ENCODE data around the gene PKP2. TPM values are rescaled to one million over a fixed set of nuclear protein-coding genes. Genes with fewer than 3 reads are reported as not detected.

The PKP2 gene
- total RNA-seq, 6 experiments from 2014 or later, result 17.2 to 54.7 (median 23.8) TPM

- Histone ChIP-seq H3K4me3 (no peak overlapping the region), H3K36me3 (peaks cover 0 to 9% (median 3%) of the 10 kb centered on the region in 4 donors), H3K27me3 (no peaks in the 10 kb centered on the region), H3K27ac (no peak overlapping the region), H3K9me3 (no peaks in the 10 kb centered on the region), H3K4me1 (peaks cover 0 to 6% (median 0%) of the 10 kb centered on the region in 4 donors)
- no peak for ATAC-seq
- intact Hi-C loops (cut with DNase I), result no loop called here
- TF ChIP-seq POLR2A (IDR thresholded peaks at IDR 0.05) (no peak), CTCF (IDR thresholded peaks at IDR 0.05) (no peak)
- DNase-seq, result no peak
- WGBS (ENCODE audit: insufficient coverage, low coverage, low lambda C conversion rate, missing lambda C conversion rate), result 67% methylated on average over 1 of the region's 1 CpG
Observed at GRCh38 chr12:32854716-32855115, 41.9 kb downstream of the PKP2 start.

- H3K36me3 ChIP-seq, result peaks cover 0 to 15% (median 8%) of the 10 kb centered on the region in 4 donors
- no peak overlapping the region for H3K27ac ChIP-seq
- DNase-seq (no peak), ATAC-seq (no peak)
- 71% methylated on average over 4 of the region's 4 CpGs for WGBS (ENCODE audit: insufficient coverage, low coverage, low lambda C conversion rate, missing lambda C conversion rate)
- intact Hi-C loops (cut with DNase I), result no loop called here
- peaks cover 0 to 6% (median 0%) of the 10 kb centered on the region in 4 donors for H3K4me1 ChIP-seq
- no peaks in the 10 kb centered on the region for H3K27me3 ChIP-seq
- no peak overlapping the region for H3K4me3 ChIP-seq
- H3K9me3 ChIP-seq, result no peaks in the 10 kb centered on the region
- no peak for TF ChIP-seq POLR2A (IDR thresholded peaks at IDR 0.05)
- TF ChIP-seq CTCF (IDR thresholded peaks at IDR 0.05), result no peak
Observed at GRCh38 chr12:32854097-32854496, 42.5 kb downstream of the PKP2 start.

GRCh38 chr12:32847287-32847686, 49.3 kb downstream of the PKP2 start:
- TF ChIP-seq CTCF (IDR thresholded peaks at IDR 0.05) (no peak), POLR2A (IDR thresholded peaks at IDR 0.05) (no peak)
- no peak for DNase-seq
- Histone ChIP-seq H3K4me1 (no peaks in the 10 kb centered on the region), H3K9me3 (no peaks in the 10 kb centered on the region), H3K4me3 (no peak overlapping the region), H3K27ac (no peak overlapping the region), H3K36me3 (peaks cover 0 to 15% (median 9%) of the 10 kb centered on the region in 4 donors), H3K27me3 (no peaks in the 10 kb centered on the region)
- ATAC-seq, result no peak
- WGBS (ENCODE audit: insufficient coverage, low coverage, low lambda C conversion rate, missing lambda C conversion rate), result 87% methylated on average over 6 of the region's 6 CpGs
- intact Hi-C loops (cut with DNase I), result no loop called here

- Histone ChIP-seq H3K9me3 (no peaks in the 10 kb centered on the region), H3K4me1 (no peaks in the 10 kb centered on the region), H3K4me3 (no peak overlapping the region), H3K27ac (no peak overlapping the region), H3K36me3 (peaks cover 0 to 15% (median 9%) of the 10 kb centered on the region in 4 donors), H3K27me3 (no peaks in the 10 kb centered on the region)
- intact Hi-C loops (cut with DNase I), result no loop called here
- no peak for DNase-seq
- no peak for ATAC-seq
- WGBS (ENCODE audit: insufficient coverage, low coverage, low lambda C conversion rate, missing lambda C conversion rate), result 81% methylated on average over 6 of the region's 6 CpGs
- no peak for TF ChIP-seq CTCF (IDR thresholded peaks at IDR 0.05)
- no peak for TF ChIP-seq POLR2A (IDR thresholded peaks at IDR 0.05)
Observed at GRCh38 chr12:32846053-32846452, 50.5 kb downstream of the PKP2 start.

- Histone ChIP-seq H3K27me3 (no peaks in the 10 kb centered on the region), H3K36me3 (peaks cover 0 to 16% (median 4%) of the 10 kb centered on the region in 4 donors), H3K27ac (no peak overlapping the region), H3K9me3 (no peaks in the 10 kb centered on the region), H3K4me1 (no peaks in the 10 kb centered on the region), H3K4me3 (no peak overlapping the region)
- DNase-seq (no peak), ATAC-seq (no peak)
- TF ChIP-seq POLR2A (IDR thresholded peaks at IDR 0.05), result no peak
- TF ChIP-seq CTCF (IDR thresholded peaks at IDR 0.05), result no peak
- intact Hi-C loops (cut with DNase I), result no loop called here
Observed at GRCh38 chr12:32843528-32844095, 53.0 kb downstream of the PKP2 start.
